Vagina (tissue), 2 donors: ENCODE data around the gene MYADML2. TPM values are rescaled to one million over a fixed set of nuclear protein-coding genes. Genes with fewer than 3 reads are reported as not detected.

Experiments used
- DNase-seq, 2 donors: peaks; one replicate each; pipeline ENCODE4 v3.0.0-alpha.2; 2017; ENCODE audit errors: extremely low spot score in 2 of 2
- H3K27ac ChIP-seq: fragments of 200-600 bp; sonication (generic); one replicate; pipeline ENCODE4 v1.5.1; 2019
- H3K27me3 ChIP-seq: fragments of 200-600 bp; sonication (generic); one replicate; pipeline ENCODE4 v1.5.1; 2019
- H3K36me3 ChIP-seq, 2 donors: fragments of 200-600 bp; sonication (generic); one replicate each; pipeline ENCODE4 v1.5.1; 2017 to 2019
- H3K4me1 ChIP-seq: fragments of 200-600 bp; sonication (generic); one replicate; pipeline ENCODE4 v1.5.1; 2019
- H3K4me3 ChIP-seq, 2 donors: fragments of 200-600 bp; sonication (generic); 1 replicate in 1 of 2; 2 replicates in 1 of 2; pipeline ENCODE4 v1.5.1; 2016 to 2019
- H3K9me3 ChIP-seq: fragments of 200-600 bp; sonication (generic); one replicate; pipeline ENCODE4 v1.5.1; 2019
- POLR2A ChIP-seq, 2 donors: fragments of 450-650 bp; IDR thresholded peaks; one replicate each; pipeline ENCODE4 v1.6.1; 2017; ENCODE audit warnings: antibody characterized with exemption in 2 of 2, mild to moderate bottlenecking in 2 of 2, moderate library complexity in 2 of 2
- POLR2AphosphoS5 ChIP-seq, 2 donors: sonication (generic); formaldehyde crosslinking; IDR thresholded peaks; one replicate each; pipeline ENCODE4 v1.9.0; 2017; ENCODE audit warnings: antibody characterized with exemption in 2 of 2, mild to moderate bottlenecking in 2 of 2, low read depth in 1 of 2; ENCODE audit not compliant: insufficient read depth in 1 of 2
- intact Hi-C: fragments of 100-400 bp; cut with DNase I; formaldehyde crosslinking; loops from one replicate; pipeline ENCODE4 v1.15.1; 2023
- total RNA-seq: library from RNA; depleted of rRNA; stranded (reverse); fragments of >200 nt; gene quantifications from one replicate; pipeline ENCODE4 v1.2.3, GENCODE V29; 2016
- TF ChIP-seq, protein P1 (sequence below), 3 experiments: fragments of 450-650 bp in 2 of 3; fragments of 200-600 bp in 1 of 3; sonication (generic) in 1 of 3; IDR thresholded peaks; one replicate each; pipeline ENCODE4 v1.5.1; 2017 to 2019; ENCODE audit warnings: antibody characterized with exemption in 3 of 3, mild to moderate bottlenecking in 2 of 3, moderate library complexity in 2 of 3

The MYADML2 gene
- total RNA-seq, 1 donor from 2014 or later: not detected

DNA sequence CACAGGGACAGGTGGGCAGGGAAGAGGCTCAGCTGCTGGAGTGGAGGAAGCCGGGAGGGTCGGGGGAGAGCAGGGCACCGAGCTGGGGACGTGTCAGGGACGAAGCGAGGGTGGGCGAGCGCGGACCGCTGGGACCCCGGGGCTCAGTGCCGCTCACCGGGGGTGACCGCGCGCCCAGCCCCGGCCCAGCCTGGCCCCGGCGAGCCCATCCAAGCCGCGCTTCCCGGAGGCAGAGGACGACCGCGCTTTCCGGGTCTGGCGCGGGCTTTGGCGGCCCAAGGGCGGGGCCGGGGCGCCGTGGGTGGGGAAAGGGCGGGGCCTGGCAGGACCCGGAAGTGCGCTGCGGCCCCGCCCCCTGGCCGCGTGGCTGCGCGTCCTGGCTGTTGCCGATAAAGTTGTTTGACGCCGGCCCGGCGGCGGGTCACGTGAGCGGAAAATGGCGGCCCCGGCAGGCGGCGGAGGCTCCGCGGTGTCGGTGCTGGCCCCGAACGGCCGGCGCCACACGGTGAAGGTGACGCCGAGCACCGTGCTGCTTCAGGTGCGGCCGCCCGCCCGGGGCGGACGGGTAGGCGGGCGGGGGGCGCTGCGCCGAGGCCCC, 30.3 kb upstream of the MYADML2 start, which contains the start of gene ASPSCR1:
Gene ASPSCR1, plus strand, starts transcription at position 419 of the 598 bp plus-strand sequence. Its CDS starts 18 bp downstream, at position 437.
- H3K9me3 ChIP-seq: no peaks in the 10 kb centered on the region
- intact Hi-C loops: loop anchor here (5.0 kb wide), 1 partner anchor 45 kb away; the partner anchor contains the start of genes CENPX and LRRC45
- no peaks in the 10 kb centered on the region for H3K27me3 ChIP-seq
- TF ChIP-seq POLR2A (IDR thresholded peaks at IDR 0.05) (peak in 1 of 2 donors; percentile 64), POLR2AphosphoS5 (IDR thresholded peaks at IDR 0.05; ENCODE audit: insufficient read depth in 1 of 2, low read depth in 1 of 2) (no peak)
- TF ChIP-seq, protein P1, sequence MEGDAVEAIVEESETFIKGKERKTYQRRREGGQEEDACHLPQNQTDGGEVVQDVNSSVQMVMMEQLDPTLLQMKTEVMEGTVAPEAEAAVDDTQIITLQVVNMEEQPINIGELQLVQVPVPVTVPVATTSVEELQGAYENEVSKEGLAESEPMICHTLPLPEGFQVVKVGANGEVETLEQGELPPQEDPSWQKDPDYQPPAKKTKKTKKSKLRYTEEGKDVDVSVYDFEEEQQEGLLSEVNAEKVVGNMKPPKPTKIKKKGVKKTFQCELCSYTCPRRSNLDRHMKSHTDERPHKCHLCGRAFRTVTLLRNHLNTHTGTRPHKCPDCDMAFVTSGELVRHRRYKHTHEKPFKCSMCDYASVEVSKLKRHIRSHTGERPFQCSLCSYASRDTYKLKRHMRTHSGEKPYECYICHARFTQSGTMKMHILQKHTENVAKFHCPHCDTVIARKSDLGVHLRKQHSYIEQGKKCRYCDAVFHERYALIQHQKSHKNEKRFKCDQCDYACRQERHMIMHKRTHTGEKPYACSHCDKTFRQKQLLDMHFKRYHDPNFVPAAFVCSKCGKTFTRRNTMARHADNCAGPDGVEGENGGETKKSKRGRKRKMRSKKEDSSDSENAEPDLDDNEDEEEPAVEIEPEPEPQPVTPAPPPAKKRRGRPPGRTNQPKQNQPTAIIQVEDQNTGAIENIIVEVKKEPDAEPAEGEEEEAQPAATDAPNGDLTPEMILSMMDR (IDR thresholded peaks at IDR 0.05): no peak
- H3K27ac ChIP-seq: peak within 1 kb of the TSS; percentile 84
- no peaks in the 10 kb centered on the region for H3K36me3 ChIP-seq
- peak within 1 kb of the TSS; percentile 66 to 72 for H3K4me3 ChIP-seq
- peaks cover 17% of the 10 kb centered on the region for H3K4me1 ChIP-seq
- DNase-seq: no peak

DNA sequence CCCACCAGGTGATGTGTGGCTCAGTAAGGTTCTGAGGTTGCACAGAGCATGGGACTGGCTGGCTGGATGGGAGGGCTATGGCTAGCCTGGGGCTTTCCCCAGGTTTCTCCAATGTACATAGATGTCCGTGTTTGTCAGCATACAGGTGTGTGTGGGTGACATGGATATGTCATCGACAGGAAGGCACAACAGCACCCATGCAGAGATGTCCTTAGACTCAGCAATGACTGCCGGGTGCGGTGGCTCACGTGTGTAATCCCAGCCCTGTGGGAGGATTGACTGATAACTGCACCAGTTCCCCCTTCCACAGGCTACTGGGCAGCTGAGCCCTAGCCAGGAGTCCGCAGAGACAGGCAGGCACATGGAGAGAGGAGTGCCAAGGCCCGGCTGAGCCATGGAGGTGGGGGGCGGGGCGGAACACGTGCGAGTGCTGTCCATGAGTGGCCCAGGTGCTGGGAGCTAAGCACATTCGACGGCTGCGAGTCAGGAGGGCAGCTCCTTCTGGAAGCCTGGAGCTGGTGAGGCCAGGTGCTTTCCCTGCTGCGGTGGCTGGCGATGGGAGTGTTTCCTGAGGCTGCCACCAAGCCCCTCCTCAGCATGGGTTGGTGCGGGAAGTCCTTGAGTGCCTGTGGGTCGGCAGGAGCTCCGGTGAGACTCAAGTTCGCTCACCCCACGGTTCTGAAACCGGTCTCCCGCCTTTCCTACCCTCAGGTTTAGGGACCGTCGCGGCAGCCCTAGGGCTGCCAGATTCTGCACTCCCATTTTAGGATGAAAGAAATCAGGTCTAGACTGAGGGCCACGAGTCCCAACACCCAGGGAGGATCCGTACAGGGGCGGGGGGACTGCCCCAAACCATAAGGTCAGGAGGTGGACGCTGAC, 29.5 kb upstream of the MYADML2 start:
- Histone ChIP-seq H3K27ac (peak overlapping the region; percentile 84), H3K4me3 (peak overlapping the region; percentile 66 to 72), H3K36me3 (no peaks in the 10 kb centered on the region), H3K27me3 (no peaks in the 10 kb centered on the region), H3K4me1 (peaks cover 17% of the 10 kb centered on the region), H3K9me3 (no peaks in the 10 kb centered on the region)
- intact Hi-C loops: loop anchor here (5.0 kb wide), 1 partner anchor 46 kb away; the partner anchor contains the start of genes CENPX and LRRC45
- DNase-seq: no peak
- TF ChIP-seq, protein P1 (IDR thresholded peaks at IDR 0.05): no peak
- no peak for TF ChIP-seq POLR2AphosphoS5 (IDR thresholded peaks at IDR 0.05; ENCODE audit: insufficient read depth in 1 of 2, low read depth in 1 of 2)

DNA sequence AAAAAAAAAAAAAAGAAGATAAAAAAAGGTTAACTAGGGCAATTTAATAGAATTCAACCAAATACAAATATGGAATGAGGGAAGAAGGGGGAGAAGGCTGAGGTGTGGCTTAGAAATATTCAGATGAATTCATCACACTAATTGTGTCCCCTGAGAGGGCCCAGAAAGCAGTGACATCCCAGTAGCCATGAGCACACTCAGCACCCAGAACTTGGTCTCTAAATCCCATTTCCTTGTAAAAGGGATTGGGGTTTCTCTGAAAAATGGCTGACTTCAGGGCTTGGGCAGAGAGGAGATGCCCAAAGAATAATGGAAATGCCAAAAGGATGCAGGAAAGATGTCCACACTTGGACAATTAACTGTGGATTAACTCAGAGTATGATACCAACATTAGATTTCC, 26.4 kb upstream of the MYADML2 start:
- H3K4me3 ChIP-seq: no peak overlapping the region
- H3K4me1 ChIP-seq: peaks cover 19% of the 10 kb centered on the region
- no peaks in the 10 kb centered on the region for H3K9me3 ChIP-seq
- no peak overlapping the region for H3K27ac ChIP-seq
- intact Hi-C loops: no loop called here
- H3K36me3 ChIP-seq: no peaks in the 10 kb centered on the region
- no peak for DNase-seq
- no peak for TF ChIP-seq POLR2A (IDR thresholded peaks at IDR 0.05)
- TF ChIP-seq, protein P1 (IDR thresholded peaks at IDR 0.05): no peak
- TF ChIP-seq POLR2AphosphoS5 (IDR thresholded peaks at IDR 0.05; ENCODE audit: insufficient read depth in 1 of 2, low read depth in 1 of 2): no peak
- H3K27me3 ChIP-seq: no peaks in the 10 kb centered on the region

DNA sequence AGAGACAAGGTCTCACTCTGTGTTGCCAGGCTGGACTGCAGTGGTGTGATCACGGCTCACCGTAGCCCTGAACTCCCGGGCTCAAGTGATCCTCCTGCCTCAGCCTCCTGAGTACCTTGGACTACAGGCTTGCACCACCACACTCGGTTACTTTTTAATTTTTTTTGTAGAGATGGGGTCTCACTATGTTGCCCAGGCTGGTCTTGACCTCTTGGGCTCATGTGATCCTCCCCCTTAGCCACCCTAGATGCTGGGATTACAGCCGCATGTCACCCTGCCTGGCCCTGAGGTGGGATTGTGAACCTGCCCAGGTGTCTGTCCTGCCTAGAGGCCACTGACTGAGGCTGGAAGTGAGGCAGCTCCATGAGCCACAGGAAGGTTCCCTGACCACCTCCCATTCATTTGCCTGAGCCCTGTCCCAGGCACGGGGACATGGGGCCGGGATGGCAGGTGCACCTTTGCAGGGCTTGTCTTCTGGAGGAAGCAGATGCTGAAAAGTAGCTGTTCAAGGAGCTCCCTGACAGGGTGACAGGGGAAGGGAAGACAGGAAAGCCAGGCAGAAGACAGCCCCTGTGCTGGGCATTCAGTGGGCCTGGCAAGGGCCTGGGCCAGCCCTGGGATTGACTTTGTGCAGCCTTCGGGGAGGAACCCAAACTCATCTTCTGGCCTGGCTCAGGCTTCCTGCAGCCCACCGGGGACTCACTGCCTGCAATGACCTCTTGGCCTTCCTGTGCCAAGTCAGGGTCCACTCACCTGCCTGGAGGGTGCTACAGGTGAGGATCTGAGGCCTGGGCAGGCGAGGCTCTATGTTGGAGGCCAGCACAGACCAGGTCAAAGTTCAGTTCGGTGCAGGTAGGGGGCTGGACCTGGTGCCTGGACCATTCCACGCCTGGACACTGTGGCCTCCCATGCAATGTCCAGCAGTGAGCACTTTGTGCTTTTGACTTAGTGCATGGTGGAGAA, 22.1 kb upstream of the MYADML2 start:
- no peak for TF ChIP-seq POLR2AphosphoS5 (IDR thresholded peaks at IDR 0.05; ENCODE audit: insufficient read depth in 1 of 2, low read depth in 1 of 2)
- TF ChIP-seq POLR2A (IDR thresholded peaks at IDR 0.05): no peak
- TF ChIP-seq, protein P1 (IDR thresholded peaks at IDR 0.05): no peak
- intact Hi-C loops: no loop called here
- H3K27ac ChIP-seq: peak overlapping the region; percentile 66
- H3K4me1 ChIP-seq: peaks cover 26% of the 10 kb centered on the region
- no peak overlapping the region for H3K4me3 ChIP-seq
- H3K36me3 ChIP-seq: no peaks in the 10 kb centered on the region
- H3K9me3 ChIP-seq: no peaks in the 10 kb centered on the region
- no peaks in the 10 kb centered on the region for H3K27me3 ChIP-seq
- no peak for DNase-seq
